GM12878 (cell line): ENCODE data around the gene LURAP1L. TPM values are rescaled to one million over a fixed set of nuclear protein-coding genes. Genes with fewer than 3 reads are reported as not detected.

ENCODE experiments used
- ATAC-seq: fragments of 200-7000 bp; cut with Tn5 transposase; 3 replicates; pipeline ENCODE4 v1.9.1; 2020; ENCODE audit warnings: mild to moderate bottlenecking, moderate library complexity
- BruUV-seq: library from RNA; stranded (reverse); fragments of 400-500 nt; replicated peaks from 2 replicates; lab custom pipeline; 2021; lab: Mats Ljungman, UMichigan
- CTCF ChIA-PET: fragments of 300-600 bp; sonication (Branson Sonifier 250); formaldehyde crosslinking; extraction: SDS; loops from one replicate; lab custom pipeline; 2021; ENCODE audit warnings: inconsistent platforms; lab: Yijun Ruan, JAX
- POLR2A ChIA-PET: fragments of 350-600 bp; formaldehyde crosslinking; extraction: SDS; loops from one replicate; lab custom pipeline; 2021; ENCODE audit warnings: inconsistent platforms; lab: Charles Lee
- RAD21 ChIA-PET: fragments of 300-600 bp; sonication (Branson Sonifier 250); formaldehyde crosslinking; loops from one replicate; lab custom pipeline; 2023; ENCODE audit warnings: antibody characterized with exemption; ENCODE audit not compliant: unreplicated experiment; lab: Charles Lee
- SMC1A ChIA-PET: fragments of 300-600 bp; sonication (Branson Sonifier 250); formaldehyde crosslinking; loops from one replicate; lab custom pipeline; 2023; ENCODE audit not compliant: unreplicated experiment, uncharacterized antibody; lab: Charles Lee
- DNase-seq: peaks from one replicate; pipeline ENCODE4 v3.0.0-alpha.2; 2011; ENCODE audit warnings: low read depth, low spot score
- FAIRE-seq: peaks from 3 replicates; lab custom pipeline; 2011; peaks lifted over from hg19 to GRCh38; lab: Jason Lieb, UNC
- H2AFZ ChIP-seq: 2 replicates; pipeline ENCODE4 v1.6.0; 2011; ENCODE audit warnings: low read depth, low read length, control low read depth; ENCODE audit not compliant: control insufficient read depth
- H3K27ac ChIP-seq: 2 replicates; pipeline ENCODE4 v1.5.1; 2011; ENCODE audit warnings: control low read depth; ENCODE audit not compliant: control insufficient read depth, insufficient read depth
- H3K27me3 ChIP-seq, 2 experiments: replicated peaks in 1 of 2; 2 replicates each; pipeline versions ENCODE4 v1.6.0 to v1.6.1; 2011; ENCODE audit warnings: low read length in 1 of 2; ENCODE audit not compliant: control insufficient read depth in 2 of 2, insufficient read depth in 2 of 2
- H3K36me3 ChIP-seq, 2 experiments: 2 replicates each; pipeline ENCODE4 v1.5.1; 2011; ENCODE audit warnings: low read length in 1 of 2; ENCODE audit not compliant: control insufficient read depth in 2 of 2, insufficient read depth in 2 of 2
- H3K4me1 ChIP-seq: 2 replicates; pipeline ENCODE4 v1.6.1; 2011; ENCODE audit warnings: mild to moderate bottlenecking, low read length, moderate library complexity, mixed read lengths; ENCODE audit not compliant: control insufficient read depth, insufficient read depth
- H3K4me2 ChIP-seq: 2 replicates; pipeline ENCODE4 v1.6.0; 2011; ENCODE audit warnings: control low read depth; ENCODE audit not compliant: control insufficient read depth, insufficient read depth
- H3K4me3 ChIP-seq: fragments of 200-600 bp; sonication (generic); 2 replicates; pipeline ENCODE4 v1.5.1; 2016
- H3K79me2 ChIP-seq: 2 replicates; pipeline ENCODE4 v1.6.0; 2011; ENCODE audit warnings: low read length; ENCODE audit not compliant: control insufficient read depth, insufficient read depth
- H3K9ac ChIP-seq: 2 replicates; pipeline ENCODE4 v1.8.0; 2011; ENCODE audit warnings: low read length, control low read depth, mixed read lengths; ENCODE audit not compliant: control insufficient read depth, insufficient read depth
- H3K9me3 ChIP-seq: replicated peaks from 3 replicates; pipeline ENCODE4 v1.5.1; 2011; ENCODE audit warnings: mild to moderate bottlenecking, low read length; ENCODE audit not compliant: control insufficient read depth, insufficient read depth
- H4K20me1 ChIP-seq: 2 replicates; pipeline ENCODE4 v1.6.0; 2011; ENCODE audit not compliant: control insufficient read depth, insufficient read depth
- ATF7 ChIP-seq: fragments of 450-650 bp; IDR thresholded peaks from 2 replicates; pipeline ENCODE4 v1.6.1; 2016; ENCODE audit warnings: low read depth, mild to moderate bottlenecking
- CBX3 ChIP-seq: fragments of 200-600 bp; sonication (generic); IDR thresholded peaks from 2 replicates; pipeline ENCODE4 v1.6.1; 2016; ENCODE audit warnings: low read depth, borderline replicate concordance
- CREB1 ChIP-seq: IDR thresholded peaks from 2 replicates; pipeline ENCODE4 v1.6.1; 2012; ENCODE audit warnings: low read depth, mild to moderate bottlenecking, inconsistent platforms
- EP300 ChIP-seq, 2 experiments: fragments of 150-350 bp in 1 of 2; IDR thresholded peaks; 2 replicates each; pipeline ENCODE4 v1.6.1; 2011 to 2012; ENCODE audit warnings: low read depth in 2 of 2, low read length in 2 of 2, borderline replicate concordance in 1 of 2, improper control_type of control experiment in 1 of 2, inconsistent platforms in 1 of 2; ENCODE audit not compliant: control insufficient read depth in 1 of 2
- FOXM1 ChIP-seq: IDR thresholded peaks from 2 replicates; pipeline ENCODE4 v1.6.1; 2012; ENCODE audit warnings: low read depth, mild to moderate bottlenecking, inconsistent platforms, low read length, moderate library complexity
- IKZF1 ChIP-seq: fragments of 450-650 bp; conservative IDR thresholded peaks from 2 replicates; pipeline ENCODE4 v1.6.1; 2017; ENCODE audit warnings: antibody characterized with exemption, mild to moderate bottlenecking
- IKZF2 ChIP-seq, 2 experiments: fragments of 450-650 bp; IDR thresholded peaks; 2 replicates each; pipeline ENCODE4 v1.6.1; 2017; ENCODE audit warnings: mild to moderate bottlenecking in 2 of 2, moderate library complexity in 2 of 2
- MEF2A ChIP-seq: IDR thresholded peaks from 2 replicates; pipeline ENCODE4 v1.6.1; 2011; ENCODE audit warnings: low read depth, mild to moderate bottlenecking, low read length, moderate library complexity; ENCODE audit not compliant: insufficient read depth
- MEF2B ChIP-seq: fragments of 450-650 bp; IDR thresholded peaks from 2 replicates; pipeline ENCODE4 v1.6.1; 2018; ENCODE audit warnings: mild to moderate bottlenecking, moderate library complexity; ENCODE audit not compliant: partially characterized antibody, poor library complexity, severe bottlenecking
- MTA2 ChIP-seq: fragments of 450-650 bp; IDR thresholded peaks from 2 replicates; pipeline ENCODE4 v1.6.1; 2016; ENCODE audit warnings: low read depth, mild to moderate bottlenecking, moderate library complexity
- MYB ChIP-seq: fragments of 150-350 bp; IDR thresholded peaks from 2 replicates; pipeline ENCODE4 v1.6.1; 2014; ENCODE audit warnings: mild to moderate bottlenecking, low read depth, low read length, borderline replicate concordance
- NFIC ChIP-seq: IDR thresholded peaks from 2 replicates; pipeline ENCODE4 v1.6.1; 2012; ENCODE audit warnings: low read depth, mild to moderate bottlenecking, inconsistent platforms, low read length, moderate library complexity
- NFYB ChIP-seq: IDR thresholded peaks from 2 replicates; pipeline ENCODE4 v1.6.1; 2011; ENCODE audit warnings: low read depth, mild to moderate bottlenecking, low read length, improper control_type of control experiment, moderate library complexity; ENCODE audit not compliant: insufficient read depth
- RELA ChIP-seq: fragments of 450-650 bp; IDR thresholded peaks from 2 replicates; pipeline ENCODE4 v1.8.0; 2014; ENCODE audit warnings: borderline replicate concordance; ENCODE audit not compliant: partially characterized antibody
- RUNX3 ChIP-seq: IDR thresholded peaks from 2 replicates; pipeline ENCODE4 v1.6.1; 2012; ENCODE audit warnings: low read length, inconsistent platforms
- SREBF2 ChIP-seq: IDR thresholded peaks from 2 replicates; pipeline ENCODE4 v1.6.1; 2012; ENCODE audit warnings: mild to moderate bottlenecking, low read length
- STAT1 ChIP-seq: fragments of 450-650 bp; conservative IDR thresholded peaks from 2 replicates; pipeline ENCODE4 v1.6.1; 2014; ENCODE audit warnings: antibody characterized with exemption, mild to moderate bottlenecking
- TARDBP ChIP-seq: IDR thresholded peaks from 2 replicates; pipeline ENCODE4 v1.6.1; 2016; ENCODE audit warnings: borderline replicate concordance
- WGBS: methylation state at CpG from one replicate; pipeline ENCODE4 v1.1.6; 2016; ENCODE audit warnings: low lambda C conversion rate; ENCODE audit not compliant: insufficient replicate concordance, insufficient coverage; ENCODE audit errors: missing lambda C conversion rate; 5-methylcytosine and 5-hydroxymethylcytosine counted together
- in situ Hi-C: fragments of 300-500 bp; cut with MboI; formaldehyde crosslinking; loops from 9 replicates; pipeline ENCODE4 v1.14.3; 2018; ENCODE audit warnings: mixed read lengths
- intact Hi-C: fragments of 100-400 bp; cut with micrococcal nuclease; formaldehyde crosslinking; loops from one replicate; pipeline ENCODE4 v1.14.2; 2022; ENCODE audit not compliant: unreplicated experiment
- polyA plus RNA-seq, 11 experiments: library from polyadenylated mRNA; depleted of rRNA in 4 of 11; unstranded in 6 of 11; stranded (reverse) in 5 of 11; fragments of >200 nt; fragmentation: Nextera tagmentation in 4 of 11; fragmentation: Illumina TruSeq in 1 of 11; extraction: Ambion mirVana in 4 of 11; extraction: Trizol in 1 of 11; gene quantifications; 1 replicate in 1 of 11; 2 replicates in 10 of 11; pipeline versions ENCODE4 v1.2.1 to v1.2.3, GENCODE V29; 2011 to 2016; ENCODE audit warnings: inconsistent platforms in 2 of 11, missing spikeins in 2 of 11, low read depth in 1 of 11
- total RNA-seq, 4 experiments: library from RNA; depleted of rRNA in 3 of 4; stranded (reverse); fragments of >200 nt in 3 of 4; fragmentation: Illumina TruSeq in 1 of 4; extraction: Trizol in 1 of 4; gene quantifications; 2 replicates each; pipeline versions ENCODE4 v1.2.1 to v1.2.3, GENCODE V29; 2013 to 2021
- TF ChIP-seq, protein P1 (sequence below): IDR thresholded peaks from 2 replicates; pipeline ENCODE4 v1.6.1; 2012; ENCODE audit warnings: low read length, inconsistent platforms

LURAP1L gene
- total and polyA plus RNA-seq, 10 of the 15 experiments (the other 5 are each of a cell fraction or from before 2014, with no cell fraction given) = 0.19 to 3.7 (median 0.69) TPM

DNA sequence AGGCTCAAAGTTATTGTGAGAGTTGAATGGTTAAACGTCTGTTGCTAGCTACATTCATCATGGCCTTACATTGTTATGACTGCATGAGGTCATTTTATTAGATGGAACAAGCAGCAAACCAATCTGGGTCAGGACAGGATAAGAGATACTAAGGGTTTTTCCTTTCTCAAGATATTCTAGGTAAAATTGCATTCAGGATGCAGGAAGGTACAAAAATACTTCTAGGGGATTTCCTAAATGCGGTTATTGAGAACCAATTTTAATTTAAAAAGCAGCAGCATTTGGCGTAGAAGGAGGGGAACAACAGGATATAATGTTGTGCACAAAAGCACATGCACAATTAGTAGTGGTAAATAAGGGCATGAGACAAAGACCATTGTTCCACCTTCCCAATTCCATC, 39.2 kb upstream of the LURAP1L start:
- in situ Hi-C loops = no loop called here
- peak overlapping the region; percentile 39 for H2AFZ ChIP-seq
- ATAC-seq = peak; percentile 85
- ChIA-PET CTCF (interaction anchor here (1.1 to 3.5 kb wide), 4 partner anchors 12 to 149 kb away, joined by 3 to 27 read pairs (median 8); partner anchors contain the start of gene LURAP1L), SMC1A (interaction anchor here (1.0 to 2.3 kb wide), 7 partner anchors 8 to 117 kb away, joined by 3 to 10 read pairs (median 3); no protein-coding TSS in a partner anchor), RAD21 (interaction anchor here (0.7 to 2.5 kb wide), 3 partner anchors 12 to 42 kb away, joined by 4 to 12 read pairs (median 10); no protein-coding TSS in a partner anchor), POLR2A (interaction anchor here (1.5 to 2.8 kb wide), 2 partner anchors 40 to 49 kb away, joined by 4 to 8 read pairs; no protein-coding TSS in a partner anchor)
- no peaks in the 10 kb centered on the region; the same call in 2 of the 3 replicates for H3K9me3 ChIP-seq
- no peak for FAIRE-seq
- no peaks in the 10 kb centered on the region for H3K36me3 ChIP-seq
- peak; percentile 38 for DNase-seq
- intact Hi-C loops = loop anchor here (5.0 kb wide), 1 partner anchor 37 kb away; no protein-coding TSS in a partner anchor
- H3K4me3 ChIP-seq = no peak overlapping the region
- BruUV-seq = no TSS peak
- H4K20me1 ChIP-seq = no peaks in the 10 kb centered on the region
- H3K9ac ChIP-seq = no peak overlapping the region
- no peak overlapping the region for H3K27ac ChIP-seq
- H3K4me1 ChIP-seq = no peaks in the 10 kb centered on the region
- H3K79me2 ChIP-seq = no peaks in the 10 kb centered on the region
- H3K4me2 ChIP-seq = peak overlapping the region; percentile 3; the same call in 1 of the 2 replicates
- WGBS = 0% methylated on average over 3 of the region's 3 CpGs
- no peaks in the 10 kb centered on the region for H3K27me3 ChIP-seq
- TF ChIP-seq CREB1 (peak; percentile 44; the same call in 1 of the 2 replicates), EP300 (IDR thresholded peaks at IDR 0.05; ENCODE audit: borderline replicate concordance in 1 of 2, control insufficient read depth in 1 of 2, low read depth in 2 of 2, low read length in 2 of 2) (0 out of 4 replicates have a peak, but pooled peaks of 1 of the 2 experiments have one; percentile 15), MTA2 (peak; percentile 42; the same call in 1 of the 2 replicates), MYB (no peak), STAT1 (no peak), RELA (peak; percentile 69), FOXM1 (peak; percentile 51; the same call in 1 of the 2 replicates), MEF2B (peak; percentile 33), NFIC (peak; percentile 65; the same call in 1 of the 2 replicates), RUNX3 (peak; percentile 75), IKZF2 (IDR thresholded peaks at IDR 0.05) (peak; percentile 45 to 47; a peak in 3 of 4 replicates), IKZF1 (peak; percentile 43), TARDBP (no peak), MEF2A (peak; percentile 51; the same call in 1 of the 2 replicates), SREBF2 (no peak), CBX3 (no peak), NFYB (no peak), ATF7 (peak; percentile 60)
- TF ChIP-seq, protein P1, sequence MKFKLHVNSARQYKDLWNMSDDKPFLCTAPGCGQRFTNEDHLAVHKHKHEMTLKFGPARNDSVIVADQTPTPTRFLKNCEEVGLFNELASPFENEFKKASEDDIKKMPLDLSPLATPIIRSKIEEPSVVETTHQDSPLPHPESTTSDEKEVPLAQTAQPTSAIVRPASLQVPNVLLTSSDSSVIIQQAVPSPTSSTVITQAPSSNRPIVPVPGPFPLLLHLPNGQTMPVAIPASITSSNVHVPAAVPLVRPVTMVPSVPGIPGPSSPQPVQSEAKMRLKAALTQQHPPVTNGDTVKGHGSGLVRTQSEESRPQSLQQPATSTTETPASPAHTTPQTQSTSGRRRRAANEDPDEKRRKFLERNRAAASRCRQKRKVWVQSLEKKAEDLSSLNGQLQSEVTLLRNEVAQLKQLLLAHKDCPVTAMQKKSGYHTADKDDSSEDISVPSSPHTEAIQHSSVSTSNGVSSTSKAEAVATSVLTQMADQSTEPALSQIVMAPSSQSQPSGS = peak; percentile 49; the same call in 1 of the 2 replicates
